Right lobe of liver (tissue), 4 donors: ENCODE data around the gene GPRIN3.

Source experiments
- POLR2A ChIP-seq: fragments of 450-650 bp; IDR thresholded peaks from one replicate; pipeline ENCODE4 v1.6.1; 2017; ENCODE audit warnings: antibody characterized with exemption, mild to moderate bottlenecking
- TF ChIP-seq, protein P1 (sequence below), 4 donors: fragments of 200-600 bp in 3 of 4; fragments of 450-650 bp in 1 of 4; IDR thresholded peaks; one replicate each; pipeline versions ENCODE4 v1.5.1 to v1.8.0; 2016 to 2022; ENCODE audit warnings: antibody characterized with exemption in 4 of 4, mild to moderate bottlenecking in 2 of 4
- donor health status: DM: no; HTN: no; CAD: no.
- donor health status: DM: no; HTN: no; CAD: no.
- donor health status: DM: no; HTN: yes; CAD: no.

DNA sequence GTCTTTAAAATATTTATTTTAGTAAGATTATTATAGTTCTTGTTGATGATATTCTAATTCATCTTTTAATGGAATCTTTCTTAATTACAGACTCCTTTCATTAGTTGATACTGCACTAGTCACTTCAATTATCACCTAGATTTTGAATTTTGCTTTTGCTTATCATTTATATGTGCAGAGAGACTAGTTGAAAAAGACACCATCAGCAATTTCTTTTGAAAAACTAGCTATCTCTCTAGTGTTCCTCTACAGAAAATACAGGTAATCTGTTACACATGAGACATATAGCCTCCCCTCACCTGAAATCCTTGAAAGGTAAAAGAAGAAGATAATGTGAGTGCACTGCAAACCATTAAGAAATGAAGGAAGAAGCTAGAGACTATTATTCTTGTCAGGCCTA lies 31.3 kb downstream of the GPRIN3 start:
- TF ChIP-seq POLR2A: no peak
- TF ChIP-seq, protein P1, sequence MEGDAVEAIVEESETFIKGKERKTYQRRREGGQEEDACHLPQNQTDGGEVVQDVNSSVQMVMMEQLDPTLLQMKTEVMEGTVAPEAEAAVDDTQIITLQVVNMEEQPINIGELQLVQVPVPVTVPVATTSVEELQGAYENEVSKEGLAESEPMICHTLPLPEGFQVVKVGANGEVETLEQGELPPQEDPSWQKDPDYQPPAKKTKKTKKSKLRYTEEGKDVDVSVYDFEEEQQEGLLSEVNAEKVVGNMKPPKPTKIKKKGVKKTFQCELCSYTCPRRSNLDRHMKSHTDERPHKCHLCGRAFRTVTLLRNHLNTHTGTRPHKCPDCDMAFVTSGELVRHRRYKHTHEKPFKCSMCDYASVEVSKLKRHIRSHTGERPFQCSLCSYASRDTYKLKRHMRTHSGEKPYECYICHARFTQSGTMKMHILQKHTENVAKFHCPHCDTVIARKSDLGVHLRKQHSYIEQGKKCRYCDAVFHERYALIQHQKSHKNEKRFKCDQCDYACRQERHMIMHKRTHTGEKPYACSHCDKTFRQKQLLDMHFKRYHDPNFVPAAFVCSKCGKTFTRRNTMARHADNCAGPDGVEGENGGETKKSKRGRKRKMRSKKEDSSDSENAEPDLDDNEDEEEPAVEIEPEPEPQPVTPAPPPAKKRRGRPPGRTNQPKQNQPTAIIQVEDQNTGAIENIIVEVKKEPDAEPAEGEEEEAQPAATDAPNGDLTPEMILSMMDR (IDR thresholded peaks at IDR 0.05): no peak
